HG02610 (cell line): ENCODE data around the gene SLX9.
"Not testable (repeated sequence)": the region's sequence is repeated elsewhere in the genome, so short reads cannot be mapped to it uniquely, and the experiment has no call there.

Experiments used
- ATAC-seq: cut with Tn5 transposase; IDR thresholded peaks from one replicate; pipeline ENCODE4 v1.9.1; 2021; ENCODE audit warnings: mild to moderate bottlenecking, moderate library complexity; ENCODE audit not compliant: unreplicated experiment

SLX9 gene

DNA sequence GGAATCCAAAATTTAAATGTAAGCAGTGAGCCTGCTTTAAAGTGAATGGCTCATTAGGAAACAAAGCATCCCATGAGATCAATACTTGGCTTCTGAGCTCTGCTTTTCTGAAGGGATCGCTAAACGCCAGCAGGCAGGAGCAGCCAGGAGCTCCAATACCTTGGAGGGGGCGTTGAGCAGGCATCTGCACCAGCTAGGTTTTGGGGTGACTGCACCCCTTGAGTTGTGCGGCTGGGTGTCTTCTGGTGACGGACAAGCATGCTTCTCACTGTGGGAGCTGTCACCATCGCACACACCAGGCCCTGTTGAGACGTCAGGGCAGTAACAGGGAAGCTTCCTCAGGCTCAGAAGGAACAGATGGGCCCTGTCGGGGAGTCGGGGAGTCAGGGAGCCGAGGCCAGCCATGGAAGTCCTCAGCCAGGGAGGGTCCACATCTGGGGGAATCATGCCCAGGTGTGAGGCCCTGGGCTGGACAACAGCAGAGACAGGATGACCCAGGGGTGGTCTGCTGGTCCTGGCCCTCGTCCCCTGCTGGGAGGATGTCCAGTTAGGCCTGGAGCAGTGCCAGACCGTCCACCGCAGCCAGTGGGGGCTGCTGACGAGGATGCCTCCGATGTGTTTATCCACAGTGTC is 76.7 kb downstream of the SLX9 start:
- no peak for ATAC-seq

DNA sequence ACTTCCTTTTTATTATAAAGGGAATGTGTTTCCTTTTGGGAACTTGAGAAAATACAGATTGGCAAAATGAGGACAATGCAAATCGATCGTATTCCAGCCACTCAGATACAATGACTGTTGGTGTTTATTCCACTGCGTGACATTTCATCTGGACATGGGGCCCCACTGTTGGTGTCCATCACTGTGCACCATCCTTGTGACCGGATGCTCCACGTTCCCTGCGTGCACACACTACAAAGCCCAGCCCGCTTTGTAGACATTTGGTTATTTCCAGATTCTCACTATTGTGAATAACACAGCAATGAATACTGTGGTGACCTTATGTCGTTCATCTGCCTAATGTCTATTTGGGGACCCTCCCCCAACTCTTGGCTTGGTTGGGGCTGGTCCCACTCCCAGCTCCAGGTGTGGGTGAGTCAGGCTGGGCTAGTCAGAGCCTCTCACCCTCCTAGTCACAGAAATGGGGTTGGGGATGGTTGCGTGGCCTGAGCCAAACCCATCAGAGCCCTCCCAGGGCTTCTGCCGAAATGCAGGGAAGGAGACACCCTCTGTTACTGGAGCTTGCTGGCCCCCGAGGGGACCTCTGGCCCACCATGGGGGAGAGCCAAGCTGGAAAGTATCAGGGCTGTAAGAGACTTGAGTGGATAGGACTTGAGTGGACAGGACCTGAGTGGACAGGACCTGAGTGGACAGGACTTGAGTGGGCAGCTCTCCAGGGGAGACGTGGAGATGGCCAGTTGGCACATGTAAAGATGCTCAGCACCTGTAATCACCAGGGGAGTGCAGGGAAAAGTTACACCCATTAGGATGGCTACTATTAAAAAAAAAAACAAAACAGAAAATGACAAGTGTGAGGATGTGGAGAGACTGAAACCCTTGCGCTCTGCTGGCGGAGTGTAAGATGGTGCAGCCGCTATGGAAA is 77.5 kb downstream of the SLX9 start:
- no peak for ATAC-seq

DNA sequence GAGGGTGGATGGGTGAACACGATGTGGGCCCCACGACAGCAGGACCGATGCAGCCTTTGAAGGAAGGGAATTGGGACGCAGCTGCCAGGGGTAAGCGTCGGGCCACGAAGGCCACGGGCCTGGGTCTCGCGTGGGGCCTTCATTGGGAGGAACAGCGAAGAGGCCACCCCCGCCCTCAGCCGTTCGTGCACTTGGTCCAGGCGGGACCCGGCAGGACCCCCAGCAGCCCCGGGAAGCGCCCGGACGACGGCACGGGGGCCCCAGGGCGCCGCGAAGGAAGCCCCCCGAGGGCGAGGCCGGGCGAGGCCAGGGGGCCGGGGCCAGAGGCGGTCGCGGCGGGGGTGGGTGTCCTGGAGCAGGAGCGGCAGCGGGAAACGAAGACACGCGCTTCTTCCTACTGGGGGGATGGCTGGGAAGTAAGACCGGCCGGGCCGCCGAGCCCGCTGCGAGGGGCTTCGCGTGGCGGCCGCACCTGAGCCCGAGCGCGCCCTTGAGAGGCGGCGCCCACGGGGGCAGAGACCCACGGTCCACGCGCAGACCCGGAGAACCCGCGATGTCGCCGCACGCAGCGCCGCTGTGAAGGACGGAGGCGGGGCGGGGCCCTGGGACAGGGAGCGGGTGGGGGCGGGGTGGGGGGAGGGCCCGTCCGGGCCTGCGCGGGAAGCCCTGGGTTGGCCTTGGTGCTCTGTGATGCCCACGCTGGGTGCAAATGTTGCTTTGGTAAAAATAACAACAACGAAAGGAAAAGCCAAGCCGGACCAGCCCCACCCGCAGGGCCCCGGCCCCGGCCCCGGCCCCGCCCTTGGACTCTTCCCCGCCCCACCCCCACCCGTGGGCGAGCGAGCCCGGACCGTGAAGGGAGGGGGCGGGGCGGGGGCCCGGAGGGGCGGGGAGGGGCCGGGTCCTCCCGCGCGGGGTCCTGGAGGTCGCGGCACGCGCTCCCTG is 78.6 kb downstream of the SLX9 start:
- ATAC-seq: no peak

GRCh38 chr21:45019076-45019886 is 79.5 kb downstream of the SLX9 start:
- no peak for ATAC-seq

- ATAC-seq: no peak
These were observed 80.2 kb downstream of the SLX9 start for GRCh38 chr21:45019887-45020537.

GRCh38 chr21:45020629-45021427 is 81.0 kb downstream of the SLX9 start:
- ATAC-seq: no peak

DNA sequence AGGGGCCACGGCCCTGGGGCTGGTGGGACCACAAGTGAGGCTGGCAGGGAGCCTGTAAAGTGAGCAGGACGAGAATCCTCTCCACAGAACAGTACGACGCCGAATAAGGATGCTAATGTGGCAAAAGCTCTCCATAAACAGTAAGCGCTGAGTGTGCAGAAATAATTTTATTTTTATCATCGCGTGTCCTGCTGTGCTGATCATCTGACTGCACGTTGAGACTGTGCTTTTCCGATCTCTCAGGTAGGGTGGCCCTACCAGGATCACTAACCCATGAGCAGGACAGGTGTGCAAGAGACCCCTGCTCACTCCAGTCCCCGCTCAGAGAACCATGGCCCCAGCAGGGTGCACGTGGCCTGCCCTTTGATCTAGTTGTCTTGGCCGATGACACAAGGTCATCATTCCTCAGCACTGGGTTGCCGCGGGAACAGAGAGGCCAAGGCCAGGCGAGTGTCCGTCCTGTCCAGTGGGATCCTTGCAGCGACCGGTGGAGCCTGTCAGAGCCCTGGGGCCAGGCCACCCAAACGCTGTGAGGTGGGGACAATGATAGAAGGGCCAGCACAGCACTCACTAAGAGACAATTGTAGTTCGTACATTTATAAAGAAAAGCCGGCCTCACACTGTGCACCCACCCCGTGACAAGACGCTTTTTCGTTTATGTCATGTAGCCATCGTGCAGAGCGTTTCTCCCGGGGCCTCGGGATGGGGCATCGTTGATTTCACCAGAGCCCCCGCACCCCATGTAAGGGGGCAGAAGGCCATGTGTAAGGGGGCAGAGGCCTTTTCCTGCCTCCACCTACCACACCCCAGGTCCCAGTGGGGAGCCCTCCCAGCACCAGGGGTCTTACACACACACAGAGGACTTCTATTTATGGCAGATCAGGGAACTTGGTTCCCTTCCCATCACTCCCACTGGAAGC is 81.9 kb downstream of the SLX9 start:
- ATAC-seq: no peak

DNA sequence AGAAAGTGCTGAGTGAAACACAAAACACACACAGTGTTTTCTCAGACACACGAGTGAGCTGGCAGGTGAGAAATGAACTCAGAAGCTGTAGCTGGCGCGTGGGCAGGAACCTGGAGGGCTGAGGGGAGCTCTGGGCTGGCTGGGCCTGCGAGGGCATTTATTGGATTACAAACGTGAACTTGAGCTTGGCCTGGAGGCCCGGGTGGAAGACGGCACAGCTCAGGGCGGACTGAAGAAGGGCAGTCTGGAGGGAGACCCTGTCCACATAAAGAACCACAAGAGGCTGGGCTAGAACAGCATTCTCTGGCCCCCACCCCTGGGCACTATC is 82.5 kb downstream of the SLX9 start:
- ATAC-seq: no peak

DNA sequence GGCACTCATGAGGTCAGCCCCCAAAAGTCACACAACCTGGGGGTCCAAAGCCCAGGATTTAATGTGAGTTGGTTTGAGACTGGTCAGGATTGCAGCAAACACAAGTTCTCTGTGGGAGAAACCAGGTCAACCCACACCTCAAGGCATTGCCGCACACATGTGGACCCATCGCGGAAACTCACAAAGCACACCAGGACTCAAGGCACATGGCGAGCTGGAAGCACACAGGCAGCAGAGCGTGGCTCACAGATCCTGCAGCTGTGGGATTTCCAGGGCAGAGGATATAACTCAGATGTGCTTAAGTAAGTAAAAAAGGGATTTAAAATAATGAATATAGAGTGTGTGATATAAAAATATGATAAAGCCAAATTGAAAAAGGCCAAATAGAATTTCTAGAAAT is 82.9 kb downstream of the SLX9 start:
- ATAC-seq: no peak

GRCh38 chr21:45024516-45024915 is 84.7 kb downstream of the SLX9 start:
- not testable (repeated sequence) for ATAC-seq

DNA sequence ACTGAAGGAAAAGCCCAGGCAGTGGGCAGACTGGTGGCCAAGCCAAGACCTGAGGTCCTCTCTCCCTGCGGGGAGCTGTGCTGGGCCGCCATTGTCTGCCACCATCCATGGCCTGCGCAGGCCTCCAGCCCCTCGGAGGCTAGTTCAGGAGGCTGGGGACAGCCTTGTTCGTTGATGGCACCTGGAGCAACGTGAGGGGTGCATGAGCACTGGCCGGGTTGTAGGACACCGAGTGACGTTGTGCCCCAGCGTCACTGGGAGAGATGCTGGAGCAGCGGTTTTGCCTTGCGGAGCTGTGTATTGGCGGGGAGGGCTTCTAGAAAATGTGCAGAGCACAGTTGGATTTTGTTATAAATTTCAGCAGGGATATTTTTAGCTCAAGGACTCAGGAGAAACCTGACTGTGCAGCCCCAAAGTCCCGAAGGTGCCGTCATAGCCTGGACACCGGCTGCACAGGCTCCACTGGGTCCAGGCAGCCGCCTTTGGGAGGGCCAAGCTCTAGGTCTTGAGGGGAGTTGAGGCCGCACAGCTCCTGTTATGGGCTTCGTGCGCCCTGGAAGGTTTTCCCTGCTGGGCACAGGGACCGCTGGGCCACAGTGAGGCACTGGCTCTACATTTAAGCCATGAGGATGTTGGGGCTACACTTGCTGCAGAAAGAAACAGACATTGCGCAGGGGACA is 86.4 kb downstream of the SLX9 start:
- ATAC-seq: no peak
